A673 (cell line): ENCODE data around the gene ZNF622.

Source experiments
- EZH2 ChIP-seq: fragments of 200-600 bp; sonication (generic); IDR thresholded peaks from 2 replicates; pipeline ENCODE4 v1.6.1; 2017; ENCODE audit warnings: borderline replicate concordance, low read depth, mild to moderate bottlenecking, mixed read lengths, antibody characterized with exemption, low read length; ENCODE audit not compliant: poor library complexity, severe bottlenecking
- TF ChIP-seq, protein P1 (sequence below): fragments of 300-800, 200-600 bp; sonication (generic); conservative IDR thresholded peaks from 2 replicates; pipeline ENCODE4 v1.5.1; 2017; ENCODE audit warnings: low read depth, mild to moderate bottlenecking, antibody characterized with exemption, low read length, moderate library complexity, mixed read lengths

DNA sequence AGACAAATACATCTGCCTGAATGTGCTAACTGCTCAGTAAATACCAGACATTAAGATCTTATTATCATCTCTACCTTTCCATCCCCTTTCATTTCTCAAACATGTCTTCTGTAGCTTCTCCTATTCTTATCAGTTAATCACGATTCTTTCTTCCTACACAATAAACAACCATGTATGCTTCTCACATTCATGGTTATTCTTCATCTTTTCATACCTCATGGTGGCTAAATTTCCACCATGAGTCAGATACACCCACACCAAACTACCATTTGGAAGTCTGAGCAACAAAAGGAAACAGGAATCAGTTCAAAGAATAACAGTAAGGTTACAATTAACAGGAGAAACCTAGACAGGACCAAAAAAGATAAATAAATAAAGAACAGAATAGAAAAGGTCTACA lies 7.7 kb downstream of the ZNF622 start:
- TF ChIP-seq, protein P1, sequence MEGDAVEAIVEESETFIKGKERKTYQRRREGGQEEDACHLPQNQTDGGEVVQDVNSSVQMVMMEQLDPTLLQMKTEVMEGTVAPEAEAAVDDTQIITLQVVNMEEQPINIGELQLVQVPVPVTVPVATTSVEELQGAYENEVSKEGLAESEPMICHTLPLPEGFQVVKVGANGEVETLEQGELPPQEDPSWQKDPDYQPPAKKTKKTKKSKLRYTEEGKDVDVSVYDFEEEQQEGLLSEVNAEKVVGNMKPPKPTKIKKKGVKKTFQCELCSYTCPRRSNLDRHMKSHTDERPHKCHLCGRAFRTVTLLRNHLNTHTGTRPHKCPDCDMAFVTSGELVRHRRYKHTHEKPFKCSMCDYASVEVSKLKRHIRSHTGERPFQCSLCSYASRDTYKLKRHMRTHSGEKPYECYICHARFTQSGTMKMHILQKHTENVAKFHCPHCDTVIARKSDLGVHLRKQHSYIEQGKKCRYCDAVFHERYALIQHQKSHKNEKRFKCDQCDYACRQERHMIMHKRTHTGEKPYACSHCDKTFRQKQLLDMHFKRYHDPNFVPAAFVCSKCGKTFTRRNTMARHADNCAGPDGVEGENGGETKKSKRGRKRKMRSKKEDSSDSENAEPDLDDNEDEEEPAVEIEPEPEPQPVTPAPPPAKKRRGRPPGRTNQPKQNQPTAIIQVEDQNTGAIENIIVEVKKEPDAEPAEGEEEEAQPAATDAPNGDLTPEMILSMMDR = no peak
- TF ChIP-seq EZH2 = no peak
